Measurements from ENCODE around the gene ULBP1.
"Not testable (repeated sequence)": the region's sequence is repeated elsewhere in the genome, so short reads cannot be mapped to it uniquely, and the experiment has no call there.

The ULBP1 gene

DNA sequence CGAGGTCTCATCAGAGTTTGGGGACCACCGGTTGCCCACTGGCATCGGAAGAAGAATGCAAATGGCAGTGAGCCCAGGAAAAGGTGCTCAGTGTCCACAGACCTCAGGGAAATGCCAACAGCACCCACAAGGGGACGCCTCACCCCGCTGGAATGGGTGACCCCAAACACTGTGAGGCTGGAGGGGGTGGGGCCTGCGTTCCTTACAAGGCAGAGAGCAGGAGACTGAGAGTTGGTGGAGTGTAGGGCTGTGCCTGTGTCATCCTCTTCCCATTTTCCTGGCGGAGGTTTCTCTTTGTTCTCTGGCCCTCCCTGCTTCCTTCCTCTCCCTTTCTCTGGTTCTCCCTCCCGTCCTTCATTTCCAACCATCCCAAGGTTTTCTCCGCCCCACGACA, 9.8 kb upstream of the ULBP1 start:
- DNase-seq: not testable (repeated sequence)

DNA sequence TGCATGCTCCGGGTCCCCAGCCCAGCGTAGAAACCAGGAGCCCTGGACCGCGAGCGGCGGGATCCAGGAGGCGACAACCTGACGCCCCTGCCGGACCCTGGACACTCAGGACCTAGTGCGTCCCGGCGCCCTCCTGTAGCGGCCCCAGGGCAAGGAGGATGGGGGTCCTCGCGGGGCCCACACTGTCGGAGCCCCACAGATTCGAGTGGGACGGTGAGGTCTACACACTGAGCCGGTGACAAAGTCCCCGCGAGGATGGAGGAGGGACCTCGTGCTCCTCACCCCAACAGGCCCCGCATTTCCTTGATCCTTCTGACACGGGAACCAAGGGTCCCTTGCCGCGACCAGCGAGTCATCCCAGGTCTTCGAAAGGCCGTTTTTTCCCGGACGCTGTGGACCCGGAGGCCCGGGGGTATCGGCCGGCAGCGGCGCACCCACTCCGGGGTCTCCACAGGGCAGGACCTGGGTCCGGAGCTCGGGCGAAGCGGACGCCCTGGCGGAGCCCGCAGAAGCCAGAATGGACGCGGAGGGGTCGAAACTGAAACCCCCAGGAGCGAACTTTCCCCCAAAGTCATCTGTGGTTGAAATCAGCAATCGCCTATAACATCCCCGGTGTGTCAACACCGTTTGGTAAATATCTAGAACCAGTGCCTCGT, 9.3 kb upstream of the ULBP1 start:
- not testable (repeated sequence) for DNase-seq

DNA sequence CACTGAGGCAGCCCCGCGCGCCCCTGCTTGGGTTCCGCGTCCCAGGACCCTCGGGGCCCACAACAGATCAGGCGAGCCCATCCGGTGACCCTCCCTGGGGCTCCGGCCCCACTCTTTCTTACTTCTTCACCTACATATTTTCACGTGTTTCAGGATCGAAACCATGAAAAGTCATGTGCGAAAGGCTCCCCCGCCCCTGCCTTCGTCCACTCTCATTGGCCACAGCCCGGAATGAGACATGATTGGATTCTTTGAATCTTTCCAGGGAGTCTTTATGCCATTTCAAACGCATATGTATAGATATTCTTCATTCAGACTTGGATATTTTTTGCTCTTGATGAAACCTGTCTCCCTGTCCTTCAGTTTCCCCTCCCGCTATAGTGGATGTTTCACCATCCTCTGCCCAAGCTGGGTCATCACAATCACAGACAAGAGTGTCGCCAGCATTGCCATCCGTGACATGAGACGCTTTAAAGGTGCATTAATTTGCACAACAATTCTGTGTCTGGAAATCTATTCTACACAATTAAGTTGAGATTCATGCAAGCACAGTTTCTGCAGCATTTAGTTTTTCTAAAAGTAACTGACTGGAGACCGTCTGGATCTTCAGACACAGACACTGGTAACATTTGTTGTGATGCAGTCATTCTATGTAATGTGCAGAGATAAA, 8.6 kb upstream of the ULBP1 start:
- not testable (repeated sequence) for DNase-seq

DNA sequence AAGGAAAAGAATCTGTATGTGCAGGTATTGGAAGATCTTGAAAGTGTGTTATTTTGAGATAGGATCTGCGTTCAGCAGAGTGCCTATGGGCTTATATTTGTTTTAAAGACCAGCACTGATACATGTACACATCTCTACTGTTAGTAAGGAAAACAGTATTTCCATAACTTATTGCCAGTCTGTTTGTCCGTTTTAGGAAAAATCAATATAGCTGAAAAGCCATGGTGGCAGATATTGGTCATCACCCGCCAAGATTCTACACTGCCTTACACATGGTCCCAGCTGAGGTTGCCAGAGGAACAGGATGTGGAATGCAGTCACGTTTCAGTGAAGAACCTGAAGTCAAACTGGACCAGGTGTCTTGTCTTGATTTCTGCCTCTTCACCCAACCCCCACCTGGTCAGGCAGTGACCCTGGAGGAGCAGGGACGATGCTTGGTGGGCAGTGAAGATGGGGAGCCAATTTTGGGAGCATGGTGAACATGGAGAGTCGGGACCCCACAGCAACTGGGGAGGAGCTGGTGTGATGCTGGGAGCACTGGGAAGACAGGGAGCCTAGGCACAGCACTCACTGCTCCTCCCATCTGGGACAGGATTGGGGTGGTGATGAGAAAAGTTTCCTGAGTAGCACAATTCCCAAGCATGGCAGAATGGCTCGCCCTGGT, 8.0 kb upstream of the ULBP1 start:
- not testable (repeated sequence) for DNase-seq

DNA sequence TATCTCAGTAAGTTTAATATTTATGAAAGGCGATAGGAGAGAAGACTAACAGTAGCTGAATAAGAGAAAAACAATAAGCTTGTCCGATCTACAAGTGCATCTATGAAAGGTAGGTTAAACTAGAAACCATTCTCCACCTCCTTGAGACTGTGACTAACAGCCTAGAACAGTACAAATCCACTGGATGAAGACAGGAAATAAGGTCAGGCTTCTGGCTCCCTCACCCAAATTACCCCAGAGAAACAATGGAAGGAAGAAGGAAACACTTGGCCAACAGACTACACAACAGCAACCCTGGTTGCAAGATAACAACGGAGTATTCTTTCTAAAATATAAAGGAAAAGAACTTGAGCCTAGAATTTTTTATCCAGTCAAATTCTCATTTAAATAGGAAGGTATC, 5.6 kb upstream of the ULBP1 start:
- DNase-seq: not testable (repeated sequence)

DNA sequence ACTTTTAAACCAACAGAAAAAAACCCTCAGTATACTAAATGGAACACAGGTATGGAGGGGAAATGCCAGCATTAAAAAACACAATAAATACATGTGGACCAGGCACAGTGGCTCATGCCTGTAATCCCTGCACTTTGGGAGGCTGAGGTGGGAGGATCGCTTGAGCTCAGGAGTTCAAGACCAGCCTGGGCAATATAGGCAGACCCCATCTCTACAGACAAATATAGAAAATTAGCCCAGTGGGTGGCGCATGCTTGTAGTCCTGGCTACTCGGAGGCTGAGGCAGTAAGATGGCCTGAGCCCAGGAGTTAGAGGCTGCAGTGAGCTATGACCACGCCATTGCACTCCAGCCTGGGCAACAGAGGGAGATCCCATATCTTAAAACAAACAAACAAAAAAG, 3.9 kb upstream of the ULBP1 start:
- not testable (repeated sequence) for DNase-seq

DNA sequence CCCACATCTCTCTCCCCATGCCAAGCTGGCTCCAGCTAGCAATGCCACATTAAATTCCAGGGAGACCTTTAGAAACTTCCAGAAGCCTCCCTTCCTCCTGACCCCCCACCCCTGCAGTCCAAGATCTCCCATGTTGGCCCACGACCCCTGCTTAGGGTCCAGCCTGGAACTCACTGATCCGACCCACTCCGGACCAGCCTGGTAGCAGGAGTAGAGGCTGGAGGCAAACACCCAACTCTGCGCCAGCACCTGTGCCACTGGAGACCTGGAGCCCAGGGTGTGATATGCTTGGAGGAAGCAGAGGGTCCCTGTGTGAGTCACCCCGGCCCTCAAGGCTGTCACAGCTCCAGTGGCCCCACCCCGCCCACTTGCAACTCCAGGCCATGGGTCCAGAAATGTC, 3.3 kb upstream of the ULBP1 start:
- no peak for DNase-seq

DNA sequence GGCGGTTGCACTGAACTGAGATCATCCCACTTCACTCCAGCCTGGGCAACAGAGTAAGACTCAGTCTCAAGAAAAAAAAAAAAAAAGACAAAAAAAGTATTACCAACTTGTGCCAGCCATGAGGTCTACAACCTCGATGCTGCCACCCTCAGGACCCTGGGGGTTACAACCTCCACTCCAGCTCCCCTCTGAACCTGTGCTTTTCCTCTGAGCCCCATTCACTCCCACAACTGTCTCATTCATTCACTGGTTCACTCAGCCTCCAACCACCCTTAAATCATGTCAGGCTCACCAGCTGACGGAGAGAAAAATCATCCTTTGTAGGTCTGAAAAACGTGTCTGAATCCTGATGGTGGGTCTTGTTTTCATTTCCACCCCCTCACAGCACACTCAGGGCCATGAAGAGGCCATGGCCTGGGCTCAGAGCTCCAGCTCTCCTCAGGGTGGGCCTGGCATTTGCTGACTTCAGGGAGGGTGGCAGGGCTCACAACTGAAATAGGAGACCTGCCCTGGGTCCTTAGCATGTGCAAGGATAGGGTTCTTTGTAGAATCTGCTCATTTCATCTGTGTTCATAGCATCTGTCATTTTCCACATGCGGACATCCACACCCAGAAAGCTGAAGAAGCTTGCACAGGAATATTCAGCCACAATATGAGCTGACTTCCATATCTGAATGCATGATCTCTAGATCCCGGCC, 1.9 kb upstream of the ULBP1 start:
- DNase-seq: no peak

DNA sequence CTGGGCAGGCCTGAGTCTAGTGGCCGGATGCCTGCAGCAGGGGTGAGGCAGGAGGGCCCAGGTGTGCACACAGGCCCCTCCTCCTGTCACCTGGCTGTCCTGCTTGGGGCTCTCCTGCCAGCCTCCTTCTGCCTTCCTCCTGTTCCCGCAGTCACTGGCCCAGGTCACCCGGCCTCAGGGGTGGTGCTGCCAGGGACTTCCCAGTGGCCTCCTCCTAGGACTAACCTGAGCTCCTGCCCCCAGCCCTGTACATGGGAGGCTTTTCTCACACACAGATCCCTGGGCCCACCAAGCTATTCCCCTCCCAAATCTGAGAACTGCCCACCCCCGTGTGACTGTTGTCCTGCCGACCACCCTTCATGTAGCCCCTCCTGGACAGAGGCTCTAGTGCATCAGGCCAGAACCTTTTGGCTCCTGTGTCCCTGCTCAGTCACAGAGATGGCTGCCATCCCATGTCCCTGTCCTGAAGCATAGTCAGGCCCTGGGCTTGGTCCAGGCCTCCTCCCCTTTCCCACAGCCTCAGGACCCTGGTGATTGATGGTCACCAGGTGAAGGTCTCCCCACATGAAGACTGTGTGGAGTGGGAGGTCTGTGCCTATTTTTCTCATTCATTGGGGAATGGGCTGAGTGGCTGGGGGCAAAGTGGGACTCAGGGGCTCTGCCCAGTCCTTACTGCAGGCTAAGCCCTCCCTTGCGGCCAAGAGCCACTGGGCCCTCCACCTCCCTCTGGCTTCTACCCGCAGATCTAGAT, 1.1 kb upstream of the ULBP1 start:
- DNase-seq: no peak

DNA sequence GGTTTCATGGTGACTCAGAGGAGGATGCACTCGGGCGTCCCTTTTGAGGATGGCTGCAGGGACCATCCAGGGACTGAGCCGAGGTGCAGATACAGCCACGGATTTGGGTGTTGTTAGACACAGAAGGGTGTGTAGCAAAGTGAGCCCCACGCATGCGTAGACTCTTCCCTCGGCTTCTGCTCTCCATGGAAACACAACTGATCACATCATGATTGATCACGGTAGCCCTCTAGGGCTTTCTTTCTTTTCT, 606 bp upstream of the ULBP1 start:
- peak; percentile 48 for DNase-seq

DNA sequence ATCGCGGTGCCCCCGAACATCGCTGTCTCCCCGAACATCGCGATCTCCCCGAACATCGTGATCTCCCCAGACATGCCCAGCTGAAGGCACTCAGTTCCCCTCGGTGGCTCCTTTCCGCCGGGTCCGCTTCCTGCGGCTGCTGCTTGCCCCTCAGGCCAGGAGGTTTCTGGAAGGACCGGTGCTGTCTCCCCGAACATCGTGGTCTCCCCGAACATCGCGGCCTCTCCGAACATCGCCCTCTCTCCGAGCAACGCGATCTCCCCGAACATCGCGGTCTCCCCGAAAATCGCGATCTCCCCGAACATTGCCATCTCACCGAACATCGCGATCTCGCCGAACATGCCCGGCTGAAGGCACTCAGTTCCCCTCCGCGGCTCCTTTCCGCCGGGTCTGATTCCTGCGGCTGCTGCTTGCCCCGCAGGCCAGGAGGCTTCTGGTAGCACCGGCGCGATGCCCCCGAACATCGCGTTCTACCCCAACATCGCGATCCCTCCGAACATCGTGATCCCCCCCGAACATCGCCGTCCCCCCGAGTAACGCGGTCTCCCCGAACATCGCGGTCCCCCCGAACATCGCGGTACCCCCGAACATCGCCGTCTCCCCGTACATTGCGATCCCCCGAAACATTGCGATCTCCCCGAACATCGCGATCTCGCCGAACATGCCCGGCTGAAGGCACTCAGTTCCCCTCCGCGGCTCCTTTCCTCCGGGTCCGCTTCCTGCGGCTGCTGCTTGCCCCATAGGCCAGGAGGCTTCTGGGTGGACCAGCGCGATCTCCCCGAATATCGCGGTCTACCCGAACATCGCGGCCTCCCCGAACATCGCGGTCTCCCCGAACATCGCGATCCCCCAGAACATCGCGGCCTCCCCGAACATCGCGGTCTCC, 808 bp downstream of the ULBP1 start:
- no peak for DNase-seq

DNA sequence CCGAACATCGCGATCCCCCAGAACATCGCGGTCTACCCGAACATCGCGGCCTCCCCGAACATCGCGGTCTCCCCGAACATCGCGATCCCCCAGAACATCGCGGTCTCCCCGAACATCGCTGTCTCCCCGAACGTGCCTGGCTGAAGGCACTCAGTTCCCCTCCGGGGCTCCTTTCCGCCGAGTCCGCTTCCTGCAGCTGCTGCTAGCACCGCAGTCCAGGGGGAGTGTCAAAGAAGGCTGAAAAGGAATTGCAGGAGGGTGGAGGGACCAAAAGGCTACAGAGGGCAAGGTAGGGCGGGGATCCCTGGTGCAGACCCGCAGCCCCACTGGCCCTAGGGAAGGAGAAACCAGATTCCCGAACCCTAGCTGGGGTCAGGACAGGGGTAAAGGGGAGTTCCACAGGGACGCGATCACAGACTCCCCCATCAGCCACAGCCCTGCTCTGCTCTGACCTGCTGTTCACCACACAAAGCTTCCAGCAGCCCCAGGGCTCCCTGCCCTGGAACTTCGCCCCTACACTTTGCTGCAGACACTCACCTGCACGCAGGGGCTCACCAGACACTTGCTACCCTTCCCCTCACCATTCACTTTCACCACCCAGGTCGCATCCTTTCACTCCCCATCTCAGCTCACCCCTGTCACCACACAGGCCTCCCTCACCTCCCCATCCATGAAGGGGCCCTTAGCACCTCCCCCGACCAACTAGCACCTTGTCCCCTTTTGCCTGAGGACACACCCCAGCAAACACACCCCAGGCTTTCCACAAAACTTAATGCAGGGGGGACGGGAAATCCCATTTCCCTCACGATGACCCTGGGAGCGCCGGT, 1.7 kb downstream of the ULBP1 start:
- DNase-seq: no peak

DNA sequence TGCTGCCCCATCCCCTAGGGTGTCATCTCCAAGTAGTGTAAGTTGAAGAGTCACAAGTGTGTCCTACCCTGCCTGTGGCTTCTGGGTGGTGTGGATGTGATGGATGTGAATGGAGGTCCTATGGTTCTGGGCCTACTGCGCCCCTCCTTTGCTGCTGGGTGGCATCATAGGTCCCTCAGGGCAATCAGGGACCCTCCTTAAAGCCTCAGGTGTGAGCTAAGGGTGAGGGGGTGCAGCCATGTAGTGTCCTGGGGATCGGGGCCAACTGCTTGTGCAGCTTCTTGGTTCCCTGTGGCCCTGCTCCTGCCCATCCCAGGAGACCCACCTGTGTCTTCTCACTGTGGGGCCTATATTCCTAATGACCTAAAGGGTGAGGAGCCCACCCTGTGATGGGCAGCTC, 2.6 kb downstream of the ULBP1 start:
- not testable (repeated sequence) for DNase-seq

DNA sequence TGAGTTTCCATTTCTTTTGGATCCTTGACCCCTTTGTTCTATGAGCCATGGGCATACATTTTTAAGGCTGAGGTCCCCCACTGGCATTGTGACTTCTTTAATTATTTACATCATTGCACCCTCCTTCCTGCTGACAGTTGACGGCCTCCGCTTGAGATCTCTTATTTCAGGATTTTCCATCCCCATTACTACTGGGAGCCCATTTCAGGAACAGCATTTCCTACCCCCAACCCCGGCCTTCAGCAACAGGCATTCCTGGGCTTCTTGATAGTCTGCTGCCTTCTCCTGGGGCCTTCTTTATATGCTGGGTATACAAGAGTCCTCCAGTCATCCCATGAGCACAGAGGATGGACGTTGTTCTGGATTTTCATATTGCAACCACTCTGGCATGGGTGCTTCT, 3.8 kb downstream of the ULBP1 start:
- no peak for DNase-seq

DNA sequence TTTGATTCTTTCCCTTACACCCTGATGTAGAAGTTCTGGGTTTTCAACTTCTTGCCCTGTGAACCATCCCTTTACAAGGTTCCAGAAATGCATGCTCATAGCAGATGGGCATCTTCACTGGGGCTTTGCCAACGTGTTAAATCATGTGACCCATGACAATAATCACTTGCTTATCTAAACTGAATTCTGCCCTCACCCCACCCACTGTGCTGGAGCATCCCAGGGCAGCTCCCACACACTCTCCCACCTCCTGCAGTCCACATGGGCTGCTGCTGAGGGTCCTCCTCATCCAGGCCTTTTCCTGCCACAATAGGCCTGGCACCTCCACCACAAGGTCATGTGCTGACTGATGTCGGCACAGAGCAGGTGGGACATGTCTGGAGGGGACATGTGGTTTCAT, 4.3 kb downstream of the ULBP1 start:
- not testable (repeated sequence) for DNase-seq

DNA sequence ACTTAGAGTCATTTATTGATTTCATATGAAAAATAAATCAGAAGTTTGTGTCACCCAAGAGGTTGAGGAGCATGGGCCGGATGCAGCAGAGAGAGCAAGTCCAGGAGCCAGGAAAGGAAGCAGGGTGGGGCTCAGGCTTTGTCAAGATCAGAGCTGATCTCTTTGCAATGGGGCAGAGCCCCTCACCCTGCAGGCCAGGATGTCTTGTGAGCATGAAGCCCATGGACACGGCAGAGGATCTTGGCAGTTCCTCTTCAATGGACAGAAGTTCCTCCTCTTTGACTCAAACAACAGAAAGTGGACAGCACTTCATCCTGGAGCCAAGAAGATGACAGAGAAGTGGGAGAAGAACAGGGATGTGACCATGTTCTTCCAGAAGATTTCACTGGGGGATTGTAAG, 5.2 kb downstream of the ULBP1 start:
- not testable (repeated sequence) for DNase-seq

DNA sequence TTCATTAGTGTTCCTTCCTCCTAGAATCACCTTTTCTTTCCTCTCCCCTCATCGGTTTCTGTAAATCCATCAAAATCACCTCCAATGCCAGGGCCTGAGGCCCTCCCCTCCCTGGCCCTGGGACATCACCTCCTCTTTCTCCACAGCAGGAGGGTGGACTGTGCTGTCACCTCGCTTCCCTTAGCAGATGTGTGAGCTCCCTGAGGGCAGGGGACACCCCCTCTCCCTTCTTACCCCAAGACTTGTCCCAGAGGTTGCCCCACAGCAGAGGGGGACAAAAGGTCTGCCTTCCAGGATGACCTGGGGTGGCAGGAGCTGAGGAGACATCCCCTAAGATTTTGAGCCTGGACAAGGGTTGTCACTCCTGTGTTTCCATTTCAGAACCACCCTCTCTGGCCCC, 5.9 kb downstream of the ULBP1 start:
- DNase-seq: no peak

DNA sequence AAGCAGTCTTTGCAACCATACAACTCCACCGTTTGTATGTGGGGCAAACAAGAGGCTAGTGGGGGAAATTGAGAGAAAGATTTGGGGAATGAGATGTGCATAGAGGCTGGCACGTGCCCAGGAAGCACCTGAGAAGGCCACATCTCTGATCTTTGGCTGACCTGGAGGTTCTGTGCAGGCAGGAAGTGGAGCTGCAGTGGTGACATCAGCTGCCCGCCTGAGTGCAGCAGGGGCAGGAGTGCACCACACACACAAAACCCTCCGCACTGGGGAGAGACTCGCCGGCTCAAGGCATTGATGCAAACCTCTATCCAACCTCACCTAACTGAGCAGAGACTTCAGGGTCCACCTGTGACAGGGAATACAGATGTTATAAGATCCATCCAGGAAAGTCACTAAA, 10.7 kb downstream of the ULBP1 start:
- DNase-seq: not testable (repeated sequence)

DNA sequence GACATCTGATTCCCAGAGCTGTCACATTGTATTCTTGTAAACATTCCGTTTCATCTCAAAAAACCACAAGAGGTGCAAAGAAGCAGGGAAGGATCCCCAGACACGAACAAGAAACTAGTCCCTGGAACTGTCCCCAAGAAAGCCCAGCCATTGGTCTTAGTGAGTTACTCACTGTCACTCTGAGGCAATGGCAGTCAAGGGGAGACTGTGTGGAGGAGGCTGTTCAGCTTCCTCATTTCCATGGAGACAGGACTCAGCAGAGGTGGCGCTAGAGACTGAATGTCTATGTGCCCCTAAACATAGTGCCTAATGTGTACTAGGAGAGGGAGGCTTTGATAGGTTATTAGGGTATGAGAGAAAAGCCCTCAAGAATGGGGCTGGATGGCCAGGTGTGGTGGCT, 11.1 kb downstream of the ULBP1 start:
- no peak for DNase-seq

DNA sequence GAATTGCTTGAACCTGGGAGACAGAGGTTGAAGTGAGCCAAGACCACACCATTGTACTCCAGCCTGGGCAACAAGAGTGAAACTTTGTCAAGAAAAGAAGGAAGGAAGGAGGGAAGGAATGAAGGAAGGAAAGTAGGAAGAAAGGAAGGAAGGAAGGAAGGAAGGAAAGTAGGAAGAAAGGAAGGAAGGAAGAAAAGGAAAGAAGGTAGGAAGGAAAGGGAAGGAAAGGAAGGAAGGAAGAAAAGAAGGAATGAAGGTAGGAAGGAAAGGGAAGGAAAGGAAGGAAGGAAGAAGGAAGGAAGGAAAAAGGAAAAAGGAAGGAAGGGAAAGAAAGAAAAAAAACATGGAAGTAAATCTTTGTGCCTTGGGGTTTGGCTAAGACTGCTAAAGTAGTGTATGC, 11.7 kb downstream of the ULBP1 start:
- no peak for DNase-seq

DNA sequence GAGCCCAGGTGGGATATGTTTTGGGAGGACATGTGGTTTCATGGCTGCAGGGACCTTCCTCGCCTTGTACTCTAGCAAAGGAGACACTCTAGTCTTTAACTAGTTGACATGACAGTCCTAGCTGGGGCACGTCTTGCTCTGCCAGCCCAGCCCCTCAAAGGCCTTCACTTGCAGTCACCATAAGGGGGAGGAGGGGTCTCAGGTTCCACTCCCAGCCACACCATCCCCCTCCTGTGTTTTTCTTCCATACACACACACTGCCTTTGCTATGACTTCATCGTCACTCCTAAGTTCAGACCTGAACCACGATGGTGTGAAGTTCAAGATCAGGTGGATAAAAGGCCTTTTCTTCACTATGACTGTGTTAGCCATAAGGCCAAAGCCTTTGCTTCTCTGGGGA, 13.5 kb downstream of the ULBP1 start:
- DNase-seq: no peak
